SKM-1 treated with dmso at 0.1 percent for 144 hours (cell line): Measurements from ENCODE around the gene PHC1.

ENCODE experiments used
- DNase-seq: peaks from one replicate; lab custom pipeline; 2025; ENCODE audit not compliant: unreplicated experiment; lab: John Stamatoyannopoulos, UW

PHC1 gene

GRCh38 chr12:8949342-8950220 is 35.3 kb downstream of the PHC1 start, which contains the start of gene M6PR:
Gene M6PR (minus strand): TSS chr12:8949645. CDS start chr12:8946404, 3,241 bp downstream.
- peak; percentile 90 for DNase-seq

DNA sequence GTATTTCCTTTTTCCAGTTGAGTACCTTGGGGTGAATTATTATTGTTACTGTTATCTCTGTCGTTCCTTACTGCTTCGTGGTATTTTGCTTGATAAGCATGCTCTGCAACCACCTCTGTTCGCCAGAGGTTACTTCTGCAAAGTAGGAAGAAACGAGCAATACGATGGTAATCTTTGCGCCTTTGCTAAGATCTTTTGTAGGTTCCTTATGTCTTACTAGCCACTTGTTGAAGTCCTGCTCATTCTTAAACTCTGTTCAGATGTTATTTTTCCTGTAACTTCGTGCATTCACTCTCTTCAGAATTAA is 35.9 kb downstream of the PHC1 start:
- peak; percentile 59 for DNase-seq

- DNase-seq, result no peak
These were observed 36.6 kb downstream of the PHC1 start for GRCh38 chr12:8950702-8951478.

GRCh38 chr12:8951744-8952143 is 37.4 kb downstream of the PHC1 start:
- DNase-seq, result no peak

- no peak for DNase-seq
These were observed 39.6 kb downstream of the PHC1 start for GRCh38 chr12:8953773-8954402.

GRCh38 chr12:8956073-8956472 is 41.8 kb downstream of the PHC1 start:
- no peak for DNase-seq

DNA sequence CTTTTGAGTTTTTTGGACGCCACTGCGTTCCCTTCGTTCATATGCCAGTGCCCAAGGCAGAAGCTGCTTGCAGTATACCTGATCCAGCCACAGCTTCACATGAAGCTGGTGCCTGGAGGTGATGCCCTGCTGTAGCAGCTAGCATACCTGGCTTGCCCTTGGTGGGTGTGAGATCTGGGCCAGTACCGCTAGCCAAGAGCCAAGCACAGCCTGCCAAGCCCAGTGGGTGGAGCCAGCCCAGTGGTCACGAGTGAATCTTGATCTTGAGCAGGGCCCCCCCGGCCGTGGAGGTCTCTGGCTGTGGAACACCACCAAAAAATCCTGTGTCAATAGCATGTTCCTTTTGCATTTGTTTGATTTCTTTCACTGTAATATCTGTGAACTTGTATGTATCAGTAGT is 42.5 kb downstream of the PHC1 start:
- no peak for DNase-seq

- no peak for DNase-seq
These were observed 43.3 kb downstream of the PHC1 start for GRCh38 chr12:8957561-8957960.

DNA sequence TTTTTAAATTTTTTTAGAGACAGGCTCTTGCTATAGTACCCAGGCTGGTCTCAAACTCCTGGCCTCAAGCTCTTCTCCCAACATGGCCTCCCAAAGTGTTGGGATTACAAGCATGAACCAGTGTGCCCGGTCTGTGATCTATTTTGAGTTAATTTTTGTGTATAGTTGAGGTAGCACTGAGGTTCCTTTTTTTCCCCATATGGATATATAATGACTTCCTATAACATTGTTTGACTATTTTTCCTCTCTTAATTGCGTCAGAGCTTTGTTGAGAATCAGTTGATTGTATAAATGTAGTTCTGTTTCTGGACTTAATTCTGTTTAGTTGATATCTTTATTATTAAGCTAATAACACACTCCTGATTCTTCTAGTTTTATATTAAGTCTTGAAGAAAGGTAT is 43.8 kb downstream of the PHC1 start:
- DNase-seq, result no peak

DNA sequence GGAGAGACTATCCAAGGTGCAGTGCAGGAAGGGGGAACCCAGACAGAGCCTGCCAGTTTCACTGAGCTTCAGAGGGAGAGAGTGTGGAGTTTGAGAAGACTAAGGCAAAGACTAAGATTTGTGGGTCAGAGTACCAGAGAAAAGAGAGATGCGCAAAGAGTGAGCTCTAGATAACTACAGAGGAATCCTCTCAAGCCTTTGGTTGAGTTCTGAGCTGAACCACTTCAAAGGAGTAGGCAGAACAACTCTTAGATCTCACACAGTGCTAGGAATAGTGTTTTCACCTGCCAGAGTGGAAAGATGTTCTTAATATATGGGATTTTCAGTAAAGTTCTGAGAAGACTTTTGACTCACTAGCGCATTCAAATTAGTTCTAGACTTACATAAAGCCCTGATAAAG is 45.9 kb downstream of the PHC1 start:
- no peak for DNase-seq

DNA sequence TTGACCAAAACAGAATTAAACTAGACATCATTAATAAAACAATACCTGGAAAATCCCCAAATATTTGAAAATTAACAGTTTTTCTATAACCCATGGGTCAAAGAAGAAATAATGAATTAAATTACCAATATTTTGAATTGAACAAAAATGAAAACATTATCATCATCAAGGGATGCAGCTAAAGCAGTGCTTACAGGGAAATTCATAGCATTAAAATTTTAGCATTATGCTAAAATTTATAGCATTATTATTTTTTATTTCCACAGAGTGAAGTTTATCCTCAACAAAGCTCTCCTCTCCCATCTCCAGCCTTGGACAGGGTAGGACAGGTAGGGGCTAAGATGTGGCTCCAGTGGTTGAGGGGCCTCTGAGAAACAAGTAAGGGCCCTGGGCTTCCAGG is 54.5 kb downstream of the PHC1 start:
- no peak for DNase-seq

GRCh38 chr12:8969861-8970411 is 55.6 kb downstream of the PHC1 start:
- DNase-seq, result no peak

- no peak for DNase-seq
These were observed 56.1 kb downstream of the PHC1 start for GRCh38 chr12:8970432-8970831.

DNA sequence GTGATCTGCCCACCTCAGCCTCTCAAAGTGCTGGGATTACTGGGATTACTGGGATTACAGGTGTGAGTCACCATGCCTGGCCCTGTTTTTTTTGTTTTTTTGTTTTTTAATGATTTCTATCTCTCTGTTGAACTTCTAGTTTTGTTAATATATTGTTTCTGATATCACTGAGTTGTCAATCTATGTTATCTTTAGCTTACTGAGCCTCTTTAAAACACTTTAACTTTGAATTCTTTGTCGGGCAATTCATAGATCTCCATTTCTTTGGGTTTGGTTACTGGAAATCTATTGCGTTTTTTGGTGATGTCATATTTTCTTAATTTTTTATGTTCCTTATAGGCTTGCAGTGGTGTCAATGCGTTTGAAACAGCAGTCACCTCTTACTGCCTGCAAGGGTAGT is 65.8 kb downstream of the PHC1 start:
- no peak for DNase-seq

DNA sequence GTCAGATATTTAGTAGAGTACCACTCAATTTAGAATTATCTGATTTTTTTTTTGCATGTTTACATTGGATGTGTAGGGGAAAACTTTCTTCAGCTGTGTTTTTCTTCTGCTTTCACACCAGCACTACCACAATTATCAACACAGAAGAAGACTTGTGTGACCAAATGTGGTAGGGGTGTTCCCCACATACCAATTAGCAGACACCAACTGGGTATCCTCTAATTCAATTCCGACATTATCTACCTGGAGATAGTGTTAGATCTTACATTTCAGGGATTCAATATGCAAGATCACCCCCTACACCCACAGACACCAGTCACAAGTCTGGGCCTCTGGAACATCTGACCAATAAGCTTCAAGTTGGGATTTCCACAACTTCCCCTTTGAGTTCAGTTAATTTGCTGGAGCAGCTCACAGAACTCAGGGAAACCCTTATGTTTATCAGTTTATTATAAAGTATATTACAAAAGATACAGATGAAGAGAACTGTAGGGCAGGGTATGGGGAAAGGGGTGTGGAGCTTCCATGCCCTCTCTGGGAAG is 71.0 kb downstream of the PHC1 start:
- DNase-seq, result no peak

DNA sequence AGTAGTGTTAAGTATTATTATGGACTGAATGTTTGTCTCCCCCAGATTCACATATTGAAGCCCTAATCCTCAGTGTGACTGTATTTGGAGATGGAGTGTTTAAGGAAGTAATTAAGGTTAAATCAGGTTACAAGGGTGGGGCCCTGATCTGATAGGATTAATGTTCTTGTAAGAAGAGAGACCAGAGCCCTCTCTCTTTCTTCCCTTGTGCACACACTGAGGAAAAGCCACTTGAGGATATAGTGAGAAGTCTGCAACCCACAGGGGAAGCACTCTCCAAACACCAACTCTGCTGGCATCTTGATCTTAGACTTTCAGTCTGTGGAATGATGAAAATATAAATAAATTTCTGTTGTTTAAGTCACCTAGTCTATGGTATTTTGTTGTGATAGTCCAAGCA is 72.9 kb downstream of the PHC1 start:
- no peak for DNase-seq

GRCh38 chr12:8987685-8988084 is 73.4 kb downstream of the PHC1 start:
- no peak for DNase-seq

DNA sequence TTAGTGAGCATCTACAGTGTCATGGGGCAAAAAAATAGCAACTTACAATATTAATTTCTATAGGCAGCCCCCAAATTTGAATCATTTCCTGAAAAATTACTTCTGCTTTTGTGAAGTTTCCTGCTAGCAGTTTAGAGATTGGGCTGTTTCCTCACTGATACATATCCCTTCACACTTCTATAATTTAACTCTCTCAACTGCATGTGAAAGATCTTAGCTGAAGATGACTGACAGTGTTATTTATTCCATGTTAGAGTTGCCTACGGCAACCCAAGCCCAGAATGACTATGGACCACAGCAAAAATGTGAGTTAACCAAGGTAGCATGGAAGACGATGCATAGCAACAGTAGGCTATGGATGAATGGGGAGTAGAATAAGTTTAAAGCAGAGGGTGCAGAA is 75.1 kb downstream of the PHC1 start, which contains the start of gene KLRG1:
TSS of gene KLRG1 (plus strand) at position 134 of the 400 bp plus-strand sequence. CDS start at position 224, 90 bp downstream.
- DNase-seq, result no peak
